ENCODE data around the gene NTM. TPM values are rescaled to one million over a fixed set of nuclear protein-coding genes. Genes with fewer than 3 reads are reported as not detected.

Gene NTM
- total RNA-seq, 2 donors from 2014 or later: not detected

GRCh38 chr11:131859538-131860210 is 489.3 kb downstream of the NTM start:
- no peaks in the 10 kb centered on the region for H3K4me1 Mint-ChIP-seq
- H3K27ac Mint-ChIP-seq: no peak overlapping the region
- no peaks in the 10 kb centered on the region for H3K36me3 Mint-ChIP-seq (ENCODE audit: low read depth)
- ATAC-seq (no peak), DNase-seq (no peak)
- no peaks in the 10 kb centered on the region for H3K9me3 ChIP-seq (ENCODE audit: control insufficient read depth, low read length, poor library complexity, severe bottlenecking)
- H3K4me3 Mint-ChIP-seq: no peak overlapping the region
- H3K27me3 Mint-ChIP-seq: no peaks in the 10 kb centered on the region

- Mint-ChIP-seq H3K27me3 (no peaks in the 10 kb centered on the region), H3K27ac (no peak overlapping the region), H3K4me3 (no peak overlapping the region), H3K36me3 (ENCODE audit: low read depth) (no peaks in the 10 kb centered on the region), H3K4me1 (no peaks in the 10 kb centered on the region)
- ATAC-seq (no peak), DNase-seq (no peak)
- no peaks in the 10 kb centered on the region for H3K9me3 ChIP-seq (ENCODE audit: control insufficient read depth, low read length, poor library complexity, severe bottlenecking)
These were observed 493.8 kb downstream of the NTM start for GRCh38 chr11:131864228-131864627.

DNA sequence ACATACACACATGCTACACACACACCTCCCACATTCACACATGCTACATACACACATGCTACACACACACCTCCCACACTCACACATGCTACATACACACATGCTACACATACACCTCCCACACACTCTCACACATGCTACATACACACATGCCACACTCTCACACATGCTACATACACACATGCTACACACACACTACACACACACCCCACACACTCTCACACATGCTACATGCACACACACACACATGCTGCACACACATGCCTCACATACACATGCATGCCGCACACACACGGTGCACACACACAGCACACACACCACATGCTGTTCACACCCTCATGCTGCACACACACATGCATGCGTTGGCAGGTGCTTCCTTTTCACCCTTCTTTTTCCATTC is 495.4 kb downstream of the NTM start:
- H3K27me3 Mint-ChIP-seq: no peaks in the 10 kb centered on the region
- no peak overlapping the region for H3K27ac Mint-ChIP-seq
- H3K4me3 Mint-ChIP-seq: no peak overlapping the region
- no peak for ATAC-seq
- H3K36me3 Mint-ChIP-seq (ENCODE audit: low read depth): no peaks in the 10 kb centered on the region
- no peaks in the 10 kb centered on the region for H3K4me1 Mint-ChIP-seq
- no peak for DNase-seq
- H3K9me3 ChIP-seq (ENCODE audit: control insufficient read depth, low read length, poor library complexity, severe bottlenecking): no peaks in the 10 kb centered on the region

DNA sequence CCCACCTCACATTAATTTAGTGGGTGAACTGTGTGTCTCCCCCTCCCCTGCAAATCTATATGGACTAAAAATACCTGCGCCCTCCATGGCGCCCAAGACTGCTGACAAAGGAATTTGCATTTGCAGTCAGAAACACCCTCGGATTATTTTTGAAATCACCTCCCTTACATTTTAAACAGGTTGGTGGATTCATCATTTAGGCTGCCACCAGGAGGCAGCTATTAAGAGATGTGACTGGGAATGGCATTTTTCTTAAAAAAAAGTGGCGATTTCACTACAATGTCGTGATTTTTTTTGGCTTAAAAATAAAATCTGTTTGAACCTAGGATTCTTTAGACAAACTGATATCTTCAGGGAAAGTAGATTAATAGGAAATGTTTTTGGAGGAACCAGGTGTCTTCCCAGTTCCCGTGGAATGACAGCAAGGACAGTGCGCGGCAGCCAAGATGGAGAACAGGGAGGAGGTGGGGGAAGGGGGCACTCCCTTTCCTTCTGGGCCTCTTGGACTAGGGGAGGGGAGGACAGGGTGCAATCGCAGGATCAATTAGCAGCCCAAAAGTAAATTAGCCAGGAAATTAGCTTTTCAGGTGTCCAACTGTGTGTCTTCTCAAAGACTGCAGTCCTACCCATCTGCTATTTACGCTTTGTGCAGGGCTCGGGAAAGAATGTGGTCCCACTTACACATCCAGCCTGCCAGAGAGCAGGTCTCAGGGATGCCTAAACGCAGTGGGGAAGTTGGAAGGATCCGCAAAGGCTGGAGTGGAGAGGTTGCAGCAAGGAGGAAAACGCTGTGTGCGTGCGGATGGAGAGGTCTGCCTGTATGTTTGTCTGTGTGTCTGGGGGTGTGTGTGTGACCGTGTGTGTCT is 496.4 kb downstream of the NTM start:
- Mint-ChIP-seq H3K4me3 (no peak overlapping the region), H3K27me3 (no peaks in the 10 kb centered on the region), H3K27ac (no peak overlapping the region), H3K4me1 (no peaks in the 10 kb centered on the region), H3K36me3 (ENCODE audit: low read depth) (no peaks in the 10 kb centered on the region)
- no peaks in the 10 kb centered on the region for H3K9me3 ChIP-seq (ENCODE audit: control insufficient read depth, low read length, poor library complexity, severe bottlenecking)
- ATAC-seq (no peak), DNase-seq (no peak)

DNA sequence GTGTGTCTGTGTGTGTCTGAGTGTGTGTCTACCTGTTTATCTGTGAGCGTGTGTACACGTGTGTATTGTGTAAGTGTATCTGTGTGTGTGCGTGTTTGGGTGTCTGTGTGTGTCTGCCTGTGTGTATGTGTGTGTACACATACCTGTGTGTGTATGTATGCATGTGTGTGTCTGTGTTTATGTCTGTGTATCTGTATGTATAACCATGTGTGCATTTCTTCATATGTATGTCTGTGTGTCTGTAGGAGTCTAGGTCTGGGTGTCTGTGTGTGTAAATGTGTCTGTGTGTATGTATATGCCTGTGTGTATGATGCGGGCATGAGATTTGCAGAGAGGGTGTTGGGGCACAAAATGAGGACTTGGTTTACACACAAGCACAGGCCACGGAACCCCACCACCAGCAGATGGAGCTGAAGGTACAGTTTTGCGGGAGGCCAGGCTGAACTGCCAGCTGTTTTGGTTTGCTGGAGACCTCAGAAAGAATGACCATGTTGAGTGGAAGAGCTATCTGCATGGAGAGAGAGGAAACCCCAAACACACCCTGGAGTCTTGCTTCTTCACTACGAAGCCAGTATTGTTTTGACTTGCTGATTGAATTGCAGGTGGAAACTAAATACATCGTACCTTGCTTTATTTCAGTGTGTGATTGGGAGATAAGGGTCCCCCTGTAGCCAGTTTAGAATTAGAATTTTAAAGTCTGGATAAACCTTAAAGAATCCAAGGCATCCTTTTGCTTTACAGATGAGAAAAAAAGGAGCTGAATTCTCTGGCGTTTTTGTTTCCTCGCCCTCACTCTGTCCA is 497.2 kb downstream of the NTM start:
- Mint-ChIP-seq H3K36me3 (ENCODE audit: low read depth) (no peaks in the 10 kb centered on the region), H3K4me3 (no peak overlapping the region), H3K27ac (no peak overlapping the region), H3K4me1 (no peaks in the 10 kb centered on the region), H3K27me3 (no peaks in the 10 kb centered on the region)
- no peak for DNase-seq
- no peaks in the 10 kb centered on the region for H3K9me3 ChIP-seq (ENCODE audit: control insufficient read depth, low read length, poor library complexity, severe bottlenecking)
- ATAC-seq: no peak

DNA sequence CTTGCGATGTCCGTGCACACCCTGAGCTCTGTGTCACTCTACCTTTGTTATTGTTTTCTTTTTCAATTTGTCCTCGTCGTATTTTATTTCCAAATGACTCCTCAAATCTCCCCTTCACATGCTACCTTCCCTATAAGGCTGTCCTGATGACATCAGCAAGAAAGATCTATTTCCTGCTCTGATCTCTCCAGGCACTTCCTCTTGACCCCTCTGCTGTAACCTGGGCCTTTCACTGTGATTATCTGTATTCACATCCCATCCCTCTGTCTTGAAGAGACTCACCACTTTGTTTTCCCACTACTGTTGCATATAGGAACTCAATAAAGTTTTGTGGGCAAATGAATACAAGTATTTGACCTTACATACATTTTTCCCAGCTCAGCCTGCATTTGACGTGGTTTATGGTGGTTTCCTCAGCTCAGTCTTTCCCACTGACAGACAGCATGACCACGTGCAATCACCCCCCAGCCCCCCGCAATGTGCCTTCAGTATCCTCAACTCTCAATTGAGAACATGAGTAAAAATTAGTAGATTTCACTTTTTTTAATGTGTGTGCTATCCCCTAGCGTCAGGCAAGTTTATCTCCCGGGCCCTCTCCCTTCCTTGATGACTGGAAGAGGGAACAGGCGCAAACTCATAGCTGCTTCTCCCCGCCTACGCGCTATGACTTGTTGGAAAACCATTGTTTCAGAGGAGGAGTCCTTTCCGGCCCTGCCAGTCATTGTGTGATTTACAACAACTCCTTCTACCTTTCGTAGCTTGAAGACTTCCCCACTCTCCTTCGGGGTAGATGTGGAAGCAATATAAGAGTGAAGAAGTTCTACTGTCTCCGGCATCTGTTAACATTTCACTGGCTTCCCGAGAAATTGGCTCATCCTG is 498.5 kb downstream of the NTM start:
- no peaks in the 10 kb centered on the region for H3K4me1 Mint-ChIP-seq
- H3K27ac Mint-ChIP-seq: no peak overlapping the region
- H3K27me3 Mint-ChIP-seq: no peaks in the 10 kb centered on the region
- H3K4me3 Mint-ChIP-seq: no peak overlapping the region
- no peaks in the 10 kb centered on the region for H3K36me3 Mint-ChIP-seq (ENCODE audit: low read depth)
- no peak for DNase-seq
- no peak for ATAC-seq
- H3K9me3 ChIP-seq (ENCODE audit: control insufficient read depth, low read length, poor library complexity, severe bottlenecking): no peaks in the 10 kb centered on the region

- no peak for DNase-seq
- Mint-ChIP-seq H3K4me3 (no peak overlapping the region), H3K4me1 (no peaks in the 10 kb centered on the region), H3K36me3 (ENCODE audit: low read depth) (no peaks in the 10 kb centered on the region), H3K27me3 (peaks cover 4% of the 10 kb centered on the region), H3K27ac (no peak overlapping the region)
- no peak for ATAC-seq
- no peaks in the 10 kb centered on the region for H3K9me3 ChIP-seq (ENCODE audit: control insufficient read depth, low read length, poor library complexity, severe bottlenecking)
These were observed 499.9 kb downstream of the NTM start for GRCh38 chr11:131870305-131870704.

DNA sequence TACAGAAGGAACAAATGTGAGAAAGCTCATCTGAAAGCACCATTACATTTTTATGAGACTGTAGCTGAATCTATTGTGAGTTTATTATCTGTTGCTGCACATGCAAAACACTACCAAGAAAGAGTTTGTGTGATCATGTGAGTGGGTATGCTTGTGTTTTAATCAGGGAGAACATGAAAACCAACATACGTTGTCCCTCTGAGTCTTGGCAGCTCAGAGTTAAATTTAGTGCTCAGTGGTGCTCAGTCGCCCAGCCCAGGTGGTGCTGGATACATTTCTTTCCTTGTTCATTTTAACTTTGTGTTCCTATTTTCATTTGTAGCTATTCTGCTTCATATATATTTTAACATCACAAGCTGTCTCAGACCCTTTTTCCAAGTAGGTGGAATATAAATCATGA is 500.6 kb downstream of the NTM start:
- H3K9me3 ChIP-seq (ENCODE audit: control insufficient read depth, low read length, poor library complexity, severe bottlenecking): no peaks in the 10 kb centered on the region
- Mint-ChIP-seq H3K4me1 (no peaks in the 10 kb centered on the region), H3K27me3 (peaks cover 8% of the 10 kb centered on the region), H3K36me3 (ENCODE audit: low read depth) (no peaks in the 10 kb centered on the region), H3K4me3 (no peak overlapping the region), H3K27ac (no peak overlapping the region)
- DNase-seq (no peak), ATAC-seq (no peak)

GRCh38 chr11:131874070-131874469 is 503.7 kb downstream of the NTM start:
- H3K4me1 Mint-ChIP-seq: no peaks in the 10 kb centered on the region
- no peak for ATAC-seq

DNA sequence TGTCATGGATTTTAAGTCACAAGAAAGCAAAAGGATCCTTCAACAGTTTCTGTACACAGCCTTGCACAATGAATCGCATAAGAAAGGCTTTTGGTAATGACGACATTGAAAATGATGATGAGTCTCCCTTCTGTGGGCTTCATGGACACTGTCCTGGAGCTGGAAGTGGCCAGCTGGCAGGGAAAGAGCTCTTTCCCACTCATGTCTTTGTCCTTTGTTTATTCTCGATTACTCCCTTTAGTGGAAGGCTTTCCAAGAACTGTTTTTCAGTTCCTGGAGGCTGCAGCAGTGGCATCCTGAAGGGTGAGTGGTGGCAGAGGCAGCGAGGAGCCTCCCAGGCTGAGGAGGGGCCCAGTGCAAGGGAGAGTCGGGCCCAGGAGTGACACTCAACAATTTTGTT is 505.2 kb downstream of the NTM start:
- no peak overlapping the region for H3K4me3 Mint-ChIP-seq
- no peaks in the 10 kb centered on the region for H3K36me3 Mint-ChIP-seq (ENCODE audit: low read depth)
- H3K27me3 Mint-ChIP-seq: peaks cover 8% of the 10 kb centered on the region
- DNase-seq (no peak), ATAC-seq (no peak)
- no peaks in the 10 kb centered on the region for H3K4me1 Mint-ChIP-seq
- H3K27ac Mint-ChIP-seq: no peak overlapping the region
- H3K9me3 ChIP-seq (ENCODE audit: control insufficient read depth, low read length, poor library complexity, severe bottlenecking): no peaks in the 10 kb centered on the region

More at GRCh38 chr11:131874070-131874469, 503.7 kb downstream of the NTM start:
- H3K27me3 Mint-ChIP-seq: peaks cover 8% of the 10 kb centered on the region
- no peaks in the 10 kb centered on the region for H3K36me3 Mint-ChIP-seq (ENCODE audit: low read depth)
- DNase-seq: no peak
- H3K27ac Mint-ChIP-seq: no peak overlapping the region
- H3K4me3 Mint-ChIP-seq: no peak overlapping the region
- no peaks in the 10 kb centered on the region for H3K9me3 ChIP-seq (ENCODE audit: control insufficient read depth, low read length, poor library complexity, severe bottlenecking)

DNA sequence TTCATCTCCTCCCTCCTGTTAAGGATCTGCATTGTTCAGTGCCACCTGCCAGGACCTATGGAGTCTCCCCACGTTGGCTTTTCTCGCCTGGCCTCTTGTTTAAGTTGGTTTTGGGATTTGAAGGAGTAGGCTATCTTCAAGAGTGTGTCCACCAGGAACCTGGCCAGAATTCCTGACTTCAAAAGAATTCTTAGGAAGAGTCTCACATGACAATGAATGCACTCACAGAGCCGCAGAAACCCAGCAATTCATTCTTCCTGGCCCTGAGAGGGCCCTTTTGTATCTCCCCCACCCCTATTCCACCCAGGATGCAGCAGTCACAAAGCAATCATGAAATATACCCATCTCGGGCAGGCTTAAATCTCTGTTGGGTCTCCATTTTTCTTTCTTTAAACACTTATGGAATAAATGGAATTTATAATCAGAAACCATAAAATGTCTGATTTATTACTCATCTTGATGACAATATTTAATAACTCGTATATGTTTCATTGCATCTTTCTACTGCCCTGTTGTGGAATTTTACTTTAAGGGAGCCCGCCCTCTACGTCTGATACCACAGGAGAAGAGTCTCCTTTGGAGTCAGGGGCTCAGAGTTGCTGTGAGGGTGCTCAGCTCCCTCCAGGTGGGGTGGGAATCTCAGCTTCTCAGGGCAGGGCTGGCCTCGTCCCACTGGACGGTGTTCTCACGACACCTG is 507.0 kb downstream of the NTM start:
- Mint-ChIP-seq H3K36me3 (ENCODE audit: low read depth) (no peaks in the 10 kb centered on the region), H3K27ac (no peak overlapping the region), H3K4me3 (no peak overlapping the region), H3K4me1 (no peaks in the 10 kb centered on the region), H3K27me3 (peaks cover 8% of the 10 kb centered on the region)
- no peaks in the 10 kb centered on the region for H3K9me3 ChIP-seq (ENCODE audit: control insufficient read depth, low read length, poor library complexity, severe bottlenecking)
- DNase-seq (no peak), ATAC-seq (no peak)

DNA sequence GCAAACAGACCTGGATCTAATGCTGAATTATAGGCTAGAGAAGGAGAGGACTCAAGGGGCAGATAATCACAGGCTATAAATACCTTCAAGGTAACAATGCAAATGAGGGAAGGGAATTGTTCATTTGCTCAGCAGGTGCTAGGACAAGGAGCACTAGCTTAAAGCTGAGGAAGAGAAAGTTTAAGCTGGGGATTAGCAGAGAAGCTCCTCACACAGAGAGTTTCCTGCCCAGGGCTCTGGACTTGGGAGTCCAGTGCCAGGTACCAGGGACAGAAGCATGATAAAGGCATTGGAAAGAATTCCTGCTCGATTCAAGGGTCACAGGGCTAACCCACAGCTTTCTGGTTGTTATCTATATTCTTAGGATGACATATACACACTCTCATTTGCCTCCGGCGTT is 509.9 kb downstream of the NTM start:
- Mint-ChIP-seq H3K27ac (no peak overlapping the region), H3K36me3 (ENCODE audit: low read depth) (no peaks in the 10 kb centered on the region), H3K4me3 (no peak overlapping the region), H3K4me1 (no peaks in the 10 kb centered on the region), H3K27me3 (peaks cover 5% of the 10 kb centered on the region)
- DNase-seq (no peak), ATAC-seq (no peak)
- H3K9me3 ChIP-seq (ENCODE audit: control insufficient read depth, low read length, poor library complexity, severe bottlenecking): no peaks in the 10 kb centered on the region

Measured in T-helper 17 cell (primary cell).